Measurements from ENCODE around the gene ZSCAN22.
"Not testable (repeated sequence)": the region's sequence is repeated elsewhere in the genome, so short reads cannot be mapped to it uniquely, and the experiment has no call there.

ZSCAN22 gene

DNA sequence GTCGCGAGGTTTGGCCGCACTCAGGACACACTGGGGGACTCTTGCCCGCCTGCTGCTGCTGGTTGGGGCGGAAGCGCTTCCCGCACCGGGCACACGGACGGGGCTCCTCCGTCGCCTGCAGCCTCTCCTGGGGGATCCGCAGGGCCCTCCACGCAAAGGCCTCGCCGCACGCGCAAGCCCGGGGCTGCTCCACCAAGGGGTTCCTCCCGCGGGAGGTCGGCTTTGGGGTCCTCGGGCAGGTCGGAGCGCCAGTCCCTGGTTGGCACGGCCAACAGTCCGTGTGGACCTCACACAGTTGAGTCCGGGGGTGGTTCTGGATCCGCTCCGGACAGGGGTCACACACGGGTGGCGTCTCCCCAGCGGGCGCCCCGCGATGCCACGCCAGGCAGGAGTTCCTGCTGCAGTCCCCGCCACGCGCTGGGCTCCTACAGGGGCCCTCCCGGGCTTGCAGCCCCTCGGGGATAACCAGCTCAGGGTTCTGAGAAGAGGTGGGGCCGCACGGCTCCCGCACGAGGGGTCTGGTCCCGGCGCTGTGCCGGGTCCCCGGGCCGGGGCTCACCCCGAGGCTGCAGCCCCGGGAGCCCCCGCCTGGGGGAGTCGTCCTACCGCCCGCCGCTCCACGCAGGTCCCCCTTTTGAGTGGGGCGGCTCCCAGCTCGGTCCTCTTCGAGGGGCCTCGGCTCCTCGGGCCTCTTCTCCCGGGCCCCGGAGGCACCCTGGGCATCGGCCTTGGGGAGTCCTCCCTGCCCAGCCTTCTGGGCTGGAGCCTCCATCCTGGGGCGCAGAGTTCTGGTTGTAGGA lies 42.0 kb downstream of the ZSCAN22 start:
- H3K9me3 ChIP-seq (ENCODE audit: severe bottlenecking) = no peaks in the 10 kb centered on the region
- H3K36me3 ChIP-seq (ENCODE audit: low read depth) = no peaks in the 10 kb centered on the region
- no peaks in the 10 kb centered on the region for H3K27me3 ChIP-seq (ENCODE audit: insufficient read depth, poor library complexity, severe bottlenecking)
- H3K27ac ChIP-seq (ENCODE audit: poor library complexity, severe bottlenecking) = no peak overlapping the region
- H3K4me1 ChIP-seq (ENCODE audit: insufficient read depth, poor library complexity, severe bottlenecking) = no peaks in the 10 kb centered on the region
- DNase-seq (ENCODE audit: low spot score) (peak; percentile 68), ATAC-seq (ENCODE audit: low read depth) (no peak)
- no peak overlapping the region for H3K4me3 ChIP-seq (ENCODE audit: severe bottlenecking)
- TF ChIP-seq CTCF (IDR thresholded peaks at IDR 0.05; ENCODE audit: poor library complexity, severe bottlenecking) = no peak

DNA sequence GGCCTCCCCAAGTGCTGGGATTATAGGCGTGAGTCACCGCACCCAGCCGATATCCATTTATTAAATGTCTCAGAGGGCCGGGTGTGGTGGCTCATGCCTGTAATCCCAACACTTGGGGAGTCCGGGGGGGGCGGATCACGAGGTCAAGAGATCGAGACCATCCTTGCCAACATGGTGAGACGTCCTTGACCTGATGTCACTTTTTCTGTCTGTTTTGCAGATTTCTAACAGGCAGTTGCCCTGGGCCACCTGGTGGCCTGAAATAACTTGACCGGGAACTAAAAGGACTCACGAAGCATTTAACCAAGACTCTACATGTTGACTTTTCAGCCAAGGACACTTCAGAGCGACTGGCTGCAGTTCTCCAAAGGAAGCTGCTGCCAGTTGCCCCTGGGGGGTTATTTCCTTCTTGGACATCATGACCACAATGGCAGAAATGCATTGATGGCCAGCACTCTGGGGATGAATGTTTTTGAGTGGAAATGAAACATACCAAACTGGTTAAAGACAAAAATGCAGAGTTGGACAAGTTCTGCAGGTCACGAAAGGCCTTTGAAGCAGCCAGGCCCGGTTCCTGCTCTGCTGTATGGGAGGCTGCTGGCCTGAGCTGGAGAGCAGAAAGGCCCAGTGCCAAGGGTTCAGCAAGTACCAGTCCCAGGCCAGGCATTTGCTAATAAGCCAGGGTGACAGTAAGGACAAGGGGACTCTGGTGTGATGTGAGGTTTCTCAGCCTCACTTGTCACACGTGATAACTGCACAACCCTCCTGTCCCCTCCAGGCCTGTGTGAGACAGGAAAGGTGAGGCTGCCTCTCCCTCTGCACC lies 45.7 kb downstream of the ZSCAN22 start:
- Histone ChIP-seq H3K27me3 (ENCODE audit: insufficient read depth, poor library complexity, severe bottlenecking) (no peaks in the 10 kb centered on the region), H3K36me3 (ENCODE audit: low read depth) (no peaks in the 10 kb centered on the region), H3K4me3 (ENCODE audit: severe bottlenecking) (no peak overlapping the region), H3K4me1 (ENCODE audit: insufficient read depth, poor library complexity, severe bottlenecking) (no peaks in the 10 kb centered on the region), H3K27ac (ENCODE audit: poor library complexity, severe bottlenecking) (no peak overlapping the region), H3K9me3 (ENCODE audit: severe bottlenecking) (no peaks in the 10 kb centered on the region)
- ATAC-seq (ENCODE audit: low read depth) = no peak
- no peak for TF ChIP-seq CTCF (IDR thresholded peaks at IDR 0.05; ENCODE audit: poor library complexity, severe bottlenecking)
- DNase-seq (ENCODE audit: low spot score) = no peak

DNA sequence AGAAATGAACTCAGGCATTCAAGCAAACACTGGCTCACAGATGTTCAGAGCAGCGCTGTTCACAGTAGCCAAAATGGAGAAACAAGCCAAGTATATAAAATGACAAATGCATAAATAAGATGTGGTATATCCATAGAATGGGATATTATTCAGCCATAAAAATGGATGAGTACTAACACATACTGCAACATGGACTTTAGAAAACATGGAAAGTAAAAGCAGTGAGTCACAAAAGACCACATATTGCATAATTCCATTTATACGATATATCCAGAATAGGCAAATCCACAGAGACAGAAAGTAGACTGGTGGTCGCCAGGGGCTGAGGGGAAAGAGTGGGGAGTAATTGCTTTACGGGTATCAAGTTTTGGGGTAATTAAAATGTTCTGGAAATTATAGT lies 47.4 kb downstream of the ZSCAN22 start:
- ATAC-seq (ENCODE audit: low read depth) (no peak), DNase-seq (ENCODE audit: low spot score) (no peak)
- no peaks in the 10 kb centered on the region for H3K36me3 ChIP-seq (ENCODE audit: low read depth)
- no peaks in the 10 kb centered on the region for H3K27me3 ChIP-seq (ENCODE audit: insufficient read depth, poor library complexity, severe bottlenecking)
- H3K4me3 ChIP-seq (ENCODE audit: severe bottlenecking) = no peak overlapping the region
- no peaks in the 10 kb centered on the region for H3K4me1 ChIP-seq (ENCODE audit: insufficient read depth, poor library complexity, severe bottlenecking)
- no peaks in the 10 kb centered on the region for H3K9me3 ChIP-seq (ENCODE audit: severe bottlenecking)
- H3K27ac ChIP-seq (ENCODE audit: poor library complexity, severe bottlenecking) = no peak overlapping the region
- no peak for TF ChIP-seq CTCF (IDR thresholded peaks at IDR 0.05; ENCODE audit: poor library complexity, severe bottlenecking)

GRCh38 chr19:58376724-58377123 lies 49.9 kb downstream of the ZSCAN22 start:
- not testable (repeated sequence) for DNase-seq (ENCODE audit: low spot score); H3K9me3 ChIP-seq (ENCODE audit: severe bottlenecking); ATAC-seq (ENCODE audit: low read depth); H3K36me3 ChIP-seq (ENCODE audit: low read depth); H3K4me3 ChIP-seq (ENCODE audit: severe bottlenecking); H3K27me3 ChIP-seq (ENCODE audit: insufficient read depth, poor library complexity, severe bottlenecking); H3K4me1 ChIP-seq (ENCODE audit: insufficient read depth, poor library complexity, severe bottlenecking); H3K27ac ChIP-seq (ENCODE audit: poor library complexity, severe bottlenecking)

DNA sequence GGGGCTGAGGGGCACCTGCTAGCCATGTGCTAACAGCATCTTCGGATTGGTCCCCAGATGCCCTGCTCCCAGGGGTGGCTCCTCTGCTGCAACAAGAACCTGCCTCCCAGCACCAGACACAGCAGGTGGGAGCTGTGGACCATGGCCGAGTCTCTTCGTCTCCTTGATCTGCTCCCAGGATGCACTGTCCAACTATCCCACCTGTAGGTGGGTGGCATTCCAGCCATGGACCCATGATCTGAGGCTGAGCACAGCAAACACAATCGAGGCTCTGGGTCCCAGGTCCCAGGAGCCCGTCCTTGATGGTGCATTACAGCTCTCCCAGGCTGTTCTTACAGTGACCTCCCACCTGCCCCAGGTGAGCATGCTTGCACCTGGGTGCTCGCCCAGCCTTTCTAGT lies 52.5 kb downstream of the ZSCAN22 start:
- DNase-seq (ENCODE audit: low spot score) = no peak
- H3K27ac ChIP-seq (ENCODE audit: poor library complexity, severe bottlenecking) = no peak overlapping the region
- TF ChIP-seq CTCF (IDR thresholded peaks at IDR 0.05; ENCODE audit: poor library complexity, severe bottlenecking) = no peak

More for the DNA sequence above, 52.5 kb downstream of the ZSCAN22 start:
- no peaks in the 10 kb centered on the region for H3K27me3 ChIP-seq (ENCODE audit: insufficient read depth, poor library complexity, severe bottlenecking)
- no peak for ATAC-seq (ENCODE audit: low read depth)
- H3K4me1 ChIP-seq (ENCODE audit: insufficient read depth, poor library complexity, severe bottlenecking) = no peaks in the 10 kb centered on the region
- no peak overlapping the region for H3K4me3 ChIP-seq (ENCODE audit: severe bottlenecking)
- H3K9me3 ChIP-seq (ENCODE audit: severe bottlenecking) = no peaks in the 10 kb centered on the region
- H3K36me3 ChIP-seq (ENCODE audit: low read depth) = no peaks in the 10 kb centered on the region
